Activated CD4-positive, alpha-beta T cell treated with anti-CD3 and anti-CD28 coated beads, Interleukin-2, amount 10 ng/mL, durations not matched to agents 7 days and 5 days (primary cell): Measurements from ENCODE around the gene LRRC72. TPM values are rescaled to one million over a fixed set of nuclear protein-coding genes. Genes with fewer than 3 reads are reported as not detected.

Experiments
- CTCF ChIA-PET: fragments of 350-600 bp; sonication (Branson Sonifier 250); formaldehyde crosslinking; loops from one replicate; lab custom pipeline; 2021; ENCODE audit warnings: antibody characterized with exemption; lab: Charles Lee
- POLR2A ChIA-PET: fragments of 350-600 bp; sonication (Branson Sonifier 250); formaldehyde crosslinking; loops from one replicate; lab custom pipeline; 2021; ENCODE audit warnings: antibody characterized with exemption; lab: Charles Lee
- DNase-seq: peaks from one replicate; pipeline ENCODE4 v3.0.0-alpha.2; 2020
- H3K27ac Mint-ChIP-seq: one replicate; pipeline ENCODE4 v1.8.0; 2021; ENCODE audit warnings: mild to moderate bottlenecking, moderate library complexity, mixed read lengths
- H3K27me3 Mint-ChIP-seq: one replicate; pipeline ENCODE4 v1.8.0; 2021; ENCODE audit warnings: mixed read lengths
- H3K36me3 Mint-ChIP-seq: one replicate; pipeline ENCODE4 v1.8.0; 2021; ENCODE audit warnings: low read depth, mixed read lengths
- H3K4me1 Mint-ChIP-seq: one replicate; pipeline ENCODE4 v1.8.0; 2021; ENCODE audit warnings: mixed read lengths
- H3K4me3 Mint-ChIP-seq: one replicate; pipeline ENCODE4 v1.8.0; 2021; ENCODE audit warnings: mild to moderate bottlenecking, moderate library complexity, mixed read lengths
- H3K9me3 Mint-ChIP-seq: one replicate; pipeline ENCODE4 v1.8.0; 2021; ENCODE audit warnings: mixed read lengths
- total RNA-seq, 2 experiments: library from RNA; stranded (reverse); gene quantifications; one replicate each; pipeline ENCODE4 v1.2.3, GENCODE V29; 2021

LRRC72 gene
- total RNA-seq, 2 experiments from 2014 or later = not detected

- Mint-ChIP-seq H3K27ac (no peak overlapping the region), H3K27me3 (no peaks in the 10 kb centered on the region), H3K9me3 (no peaks in the 10 kb centered on the region), H3K4me3 (no peak overlapping the region), H3K36me3 (peaks cover 22% of the 10 kb centered on the region), H3K4me1 (peaks cover 9% of the 10 kb centered on the region)
- POLR2A ChIA-PET = no interaction called here
- no peak for DNase-seq
- CTCF ChIA-PET = no interaction called here
Observed at GRCh38 chr7:16619979-16620408, 93.4 kb downstream of the LRRC72 start.

GRCh38 chr7:16626388-16626787 is 99.8 kb downstream of the LRRC72 start:
- Mint-ChIP-seq H3K27ac (no peak overlapping the region), H3K27me3 (no peaks in the 10 kb centered on the region), H3K4me1 (no peaks in the 10 kb centered on the region), H3K4me3 (no peak overlapping the region), H3K9me3 (no peaks in the 10 kb centered on the region), H3K36me3 (peaks cover 5% of the 10 kb centered on the region)
- ChIA-PET CTCF (interaction anchor here (1.5 kb wide), 1 partner anchor 19 kb away, joined by 3 read pairs; the partner anchor contains the start of genes ANKMY2 and BZW2), POLR2A (no interaction called here)
- no peak for DNase-seq

GRCh38 chr7:16627236-16627635 is 100.6 kb downstream of the LRRC72 start:
- CTCF ChIA-PET = no interaction called here

GRCh38 chr7:16630654-16631053 is 104.0 kb downstream of the LRRC72 start:
- H3K4me1 Mint-ChIP-seq = no peaks in the 10 kb centered on the region

More at GRCh38 chr7:16627236-16627635, 100.6 kb downstream of the LRRC72 start:
- Mint-ChIP-seq H3K4me3 (no peak overlapping the region), H3K36me3 (peaks cover 8% of the 10 kb centered on the region), H3K27me3 (no peaks in the 10 kb centered on the region), H3K27ac (no peak overlapping the region), H3K4me1 (no peaks in the 10 kb centered on the region), H3K9me3 (no peaks in the 10 kb centered on the region)
- POLR2A ChIA-PET = no interaction called here
- no peak for DNase-seq

More at GRCh38 chr7:16630654-16631053, 104.0 kb downstream of the LRRC72 start:
- Mint-ChIP-seq H3K4me3 (no peak overlapping the region), H3K27ac (no peak overlapping the region), H3K27me3 (no peaks in the 10 kb centered on the region), H3K36me3 (peaks cover 13% of the 10 kb centered on the region), H3K9me3 (no peaks in the 10 kb centered on the region)
- ChIA-PET CTCF (interaction anchor here (0.6 kb wide), 1 partner anchor 475 kb away, joined by 3 read pairs; no protein-coding TSS in a partner anchor), POLR2A (no interaction called here)
- DNase-seq = no peak

Other genes starting within 250 kb of the LRRC72 start
- gene CRPPA, start 105.3 kb upstream of the LRRC72 start, total RNA-seq = under 1 TPM; 0.58 to 0.60 TPM
- not detected for gene SOSTDC1, start 61.1 kb upstream of the LRRC72 start, total RNA-seq
- gene ANKMY2, start 118.9 kb downstream of the LRRC72 start, total RNA-seq = 10 to 100 TPM in 1 of 2 experiments, 1 to 10 TPM in 1; 9.8 to 10.3 TPM
- 10 to 100 TPM; 51.3 to 61.2 TPM for gene BZW2, start 119.4 kb downstream of the LRRC72 start, total RNA-seq
- under 1 TPM; 0.31 to 0.50 TPM for gene TSPAN13, start 226.9 kb downstream of the LRRC72 start, total RNA-seq